ACC112 (cell line): ENCODE results near the gene ANKRD65.
A peak's percentile ranks its signal among the peaks of the same experiment; 100 is the strongest.

Experiments
- H2AFZ ChIP-seq: fragments of 200-600 bp; sonication (generic); one replicate; pipeline ENCODE4 v1.6.0; 2017; ENCODE audit warnings: antibody characterized with exemption, low read length; ENCODE audit not compliant: unreplicated experiment
- H3K27ac ChIP-seq: fragments of 200-600 bp; sonication (generic); 2 replicates; pipeline ENCODE4 v1.5.1; 2014; ENCODE audit warnings: low read depth, mild to moderate bottlenecking, antibody characterized with exemption, low read length, moderate library complexity
- H3K27me3 ChIP-seq: fragments of 200-600 bp; sonication (generic); 2 replicates; pipeline ENCODE4 v1.6.1; 2014; ENCODE audit warnings: mild to moderate bottlenecking, antibody characterized with exemption, low read length, moderate library complexity, mixed read lengths; ENCODE audit not compliant: insufficient read depth
- H3K36me3 ChIP-seq: fragments of 200-600 bp; sonication (generic); 2 replicates; pipeline ENCODE4 v1.6.1; 2016; ENCODE audit warnings: mild to moderate bottlenecking, antibody characterized with exemption, low read length, moderate library complexity, mixed read lengths; ENCODE audit not compliant: insufficient read depth
- H3K4me1 ChIP-seq: fragments of 200-600 bp; sonication (generic); one replicate; pipeline ENCODE4 v1.6.1; 2016; ENCODE audit warnings: low read length, mixed read lengths; ENCODE audit not compliant: insufficient read depth, unreplicated experiment, control insufficient read depth
- H3K4me3 ChIP-seq: fragments of 200-600 bp; sonication (generic); 2 replicates; pipeline ENCODE4 v1.5.1; 2014; ENCODE audit warnings: mild to moderate bottlenecking, low read depth, low read length
- H3K79me2 ChIP-seq: fragments of 200-600 bp; sonication (generic); one replicate; pipeline ENCODE4 v1.6.0; 2016; ENCODE audit warnings: low read length; ENCODE audit not compliant: control insufficient read depth, unreplicated experiment, insufficient read depth

The ANKRD65 gene

DNA sequence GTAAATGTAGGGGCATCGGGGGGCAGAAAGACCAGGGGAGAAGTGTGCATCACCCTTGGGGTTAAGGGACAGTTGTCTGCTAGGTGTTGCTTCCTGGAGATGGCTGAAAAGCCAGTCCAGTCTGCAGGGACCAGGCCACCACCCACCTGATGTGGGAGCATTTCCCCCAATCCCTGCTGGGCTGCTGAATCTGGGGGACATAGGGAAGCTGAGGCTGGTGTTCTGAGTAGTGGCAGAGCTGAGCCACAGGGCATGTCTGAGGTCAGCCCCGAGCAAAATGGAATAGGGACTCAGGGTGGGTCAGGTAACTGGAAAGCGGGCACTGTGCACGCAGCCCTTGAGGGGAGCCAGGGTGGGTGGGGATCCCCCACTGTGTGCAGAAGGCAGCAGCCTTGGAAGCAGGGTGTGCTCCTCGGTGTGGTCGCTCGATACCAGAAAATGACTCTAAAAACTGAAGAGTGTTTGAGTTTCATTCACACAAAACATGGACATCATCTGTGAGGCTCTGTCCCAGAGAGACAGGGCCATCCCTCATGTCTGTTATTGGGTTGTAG is 19.5 kb downstream of the ANKRD65 start:
- Histone ChIP-seq H3K4me1 (peaks cover 29% of the 10 kb centered on the region), H3K36me3 (peaks cover 32% of the 10 kb centered on the region), H2AFZ (no peak overlapping the region), H3K4me3 (no peak overlapping the region; the same call in 1 of the 2 replicates), H3K27me3 (no peaks in the 10 kb centered on the region), H3K79me2 (peaks cover 68% of the 10 kb centered on the region), H3K27ac (no peak overlapping the region)

GRCh38 chr1:1400576-1401456 is 20.3 kb downstream of the ANKRD65 start:
- H3K4me3 ChIP-seq = peak overlapping the region; percentile 89
- 0 out of 2 replicates have a peak overlapping the region, but pooled peaks have one; percentile 46 for H3K27ac ChIP-seq
- H3K27me3 ChIP-seq = no peaks in the 10 kb centered on the region
- H3K36me3 ChIP-seq = peaks cover 32% of the 10 kb centered on the region
- H3K79me2 ChIP-seq = peaks cover 61% of the 10 kb centered on the region
- peaks cover 25% of the 10 kb centered on the region for H3K4me1 ChIP-seq
- no peak overlapping the region for H2AFZ ChIP-seq

DNA sequence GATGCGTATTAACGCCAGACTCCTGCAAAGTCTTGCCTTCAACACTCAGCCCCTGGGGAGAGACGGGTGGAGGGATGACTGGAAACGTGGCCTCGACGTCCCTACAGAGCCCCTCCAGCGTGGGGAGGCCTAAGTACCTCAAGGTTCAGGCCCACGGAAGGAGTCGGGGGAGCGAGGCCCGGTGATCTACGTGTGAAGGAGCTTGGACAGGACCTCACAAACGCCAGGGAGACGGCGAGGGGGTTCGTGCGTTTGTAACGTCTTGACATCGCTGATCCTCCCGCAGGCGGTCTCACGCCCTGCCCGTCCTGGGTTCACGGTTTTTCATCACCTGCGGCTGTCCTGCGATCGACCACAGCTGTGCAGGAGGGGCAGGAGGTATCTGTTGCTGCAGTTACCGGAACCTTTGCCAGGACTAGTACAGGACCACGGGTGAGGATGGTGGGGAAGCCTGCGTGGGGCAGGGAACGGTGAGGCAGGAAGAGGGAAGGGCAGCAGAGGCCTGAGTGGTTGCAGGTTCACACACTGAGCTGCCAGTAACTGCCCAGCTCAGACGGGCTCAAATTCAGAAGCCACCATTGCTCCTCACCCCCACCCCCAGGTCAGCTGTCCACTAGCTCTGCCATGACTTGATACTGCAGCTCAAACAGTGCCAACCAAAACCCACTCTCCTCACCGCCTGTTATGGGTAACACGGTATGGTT is 21.1 kb downstream of the ANKRD65 start:
- Histone ChIP-seq H3K79me2 (peaks cover 61% of the 10 kb centered on the region), H3K27ac (peak overlapping the region; percentile 46; the same call in 1 of the 2 replicates), H3K4me1 (peaks cover 21% of the 10 kb centered on the region), H3K36me3 (peaks cover 30% of the 10 kb centered on the region), H3K27me3 (no peaks in the 10 kb centered on the region), H3K4me3 (peak overlapping the region; percentile 89), H2AFZ (no peak overlapping the region)

DNA sequence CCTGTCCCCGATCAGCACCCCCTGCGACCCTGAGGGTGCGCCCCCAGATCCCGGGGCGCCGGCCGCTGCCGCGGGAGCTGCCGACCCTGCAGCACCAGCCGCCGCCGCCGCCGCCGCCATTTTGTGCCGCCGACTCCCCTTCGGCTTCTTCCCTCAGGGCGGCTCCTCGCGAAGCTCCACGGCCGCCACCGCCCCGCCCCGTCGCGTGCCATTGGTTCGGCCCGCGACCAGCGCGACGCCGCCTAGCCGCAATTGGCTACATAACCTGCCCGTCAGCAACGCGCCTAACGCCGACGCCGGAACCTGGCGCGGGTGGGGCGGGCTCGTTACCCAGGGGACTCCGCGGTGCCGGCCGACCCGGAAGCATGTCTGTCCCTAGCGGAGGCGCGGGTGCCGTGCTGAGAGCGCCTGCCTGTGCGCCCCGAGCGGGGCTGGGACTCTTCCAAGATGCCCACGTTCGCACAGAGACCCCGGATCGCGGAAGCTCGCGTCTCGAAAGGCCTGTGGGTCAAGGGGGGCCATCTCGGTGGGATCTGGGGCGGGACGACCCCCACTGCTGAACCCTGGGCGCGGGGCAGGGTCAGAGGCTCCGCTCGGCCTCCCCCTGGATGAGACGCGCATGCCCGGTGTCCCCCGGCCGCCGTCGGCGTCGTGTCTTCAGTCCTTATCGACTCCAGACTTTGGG is 21.7 kb downstream of the ANKRD65 start, which contains the start of gene CCNL2:
Gene CCNL2, minus strand, starts transcription at position 149 of the 685 bp plus-strand sequence. Its CDS starts 29 bp downstream, at position 120.
- peaks cover 21% of the 10 kb centered on the region for H3K4me1 ChIP-seq
- peak within 1 kb of the TSS; percentile 59 for H3K27ac ChIP-seq
- H2AFZ ChIP-seq = peak within 1 kb of the TSS; percentile 67
- H3K79me2 ChIP-seq = peaks cover 61% of the 10 kb centered on the region
- peaks cover 31% of the 10 kb centered on the region for H3K36me3 ChIP-seq
- H3K27me3 ChIP-seq = no peaks in the 10 kb centered on the region
- H3K4me3 ChIP-seq = peak within 1 kb of the TSS; percentile 89

GRCh38 chr1:1398677-1399186 is 22.3 kb downstream of the ANKRD65 start:
- Histone ChIP-seq H3K79me2 (peaks cover 65% of the 10 kb centered on the region), H3K36me3 (peaks cover 35% of the 10 kb centered on the region), H3K4me3 (peak overlapping the region; percentile 89), H3K27ac (peak overlapping the region; percentile 59), H3K4me1 (peaks cover 21% of the 10 kb centered on the region), H3K27me3 (no peaks in the 10 kb centered on the region), H2AFZ (peak overlapping the region; percentile 67)

DNA sequence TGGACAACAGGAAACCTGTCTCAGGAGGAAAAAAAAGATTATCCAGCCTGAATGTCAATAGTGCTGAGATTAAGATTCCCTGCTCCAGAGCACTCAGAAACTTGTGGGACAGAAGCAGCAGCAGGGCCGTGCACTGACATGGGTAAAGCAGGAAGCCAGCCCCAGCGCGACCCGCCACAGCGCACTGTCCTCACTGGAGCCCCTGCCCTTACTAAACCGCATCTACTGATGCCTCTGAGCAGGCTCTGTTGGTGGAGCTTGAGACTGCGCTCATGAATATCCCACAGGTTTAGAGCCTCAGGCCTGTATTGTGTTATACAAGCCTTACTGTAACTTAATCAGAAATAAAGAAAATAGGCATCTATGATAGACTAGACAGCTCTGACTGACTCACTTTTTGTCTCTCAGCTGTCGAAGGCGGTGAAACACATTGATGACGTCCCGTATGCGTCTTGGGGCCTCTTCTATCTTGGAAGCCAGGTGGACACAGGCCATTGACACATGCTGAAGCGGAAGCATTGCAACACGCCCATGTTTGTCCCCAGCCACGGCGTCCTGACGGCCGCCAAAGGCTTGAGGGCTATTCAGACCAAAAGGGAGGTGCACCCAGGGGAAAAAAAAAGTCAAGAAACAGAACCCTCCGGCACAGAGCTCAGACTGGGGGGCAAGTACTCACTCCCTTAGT is 23.1 kb downstream of the ANKRD65 start:
- H3K79me2 ChIP-seq = peaks cover 72% of the 10 kb centered on the region
- H3K36me3 ChIP-seq = peaks cover 35% of the 10 kb centered on the region
- H2AFZ ChIP-seq = no peak overlapping the region
- H3K4me3 ChIP-seq = peak overlapping the region; percentile 89
- H3K4me1 ChIP-seq = peaks cover 21% of the 10 kb centered on the region
- H3K27me3 ChIP-seq = no peaks in the 10 kb centered on the region
- peak overlapping the region; percentile 59 for H3K27ac ChIP-seq

DNA sequence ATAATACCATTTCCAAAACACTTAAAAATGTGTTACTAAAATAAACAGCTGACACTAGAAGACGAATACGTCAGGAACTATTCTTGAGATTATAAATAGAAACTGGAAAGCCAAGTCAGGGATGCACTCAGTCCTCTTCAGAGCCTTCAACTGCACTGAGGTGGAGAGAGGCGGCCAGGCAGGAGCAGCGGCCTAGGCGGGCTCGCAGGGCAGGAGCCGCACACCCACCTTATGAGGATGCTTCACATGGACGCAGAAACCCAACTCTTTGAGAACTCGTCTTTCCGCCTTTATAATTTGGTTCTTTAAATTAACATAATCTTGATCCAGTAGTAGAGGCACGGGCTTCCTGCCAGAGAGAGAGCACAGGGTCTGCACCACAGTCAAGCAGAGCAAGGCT is 25.9 kb downstream of the ANKRD65 start:
- peaks cover 11% of the 10 kb centered on the region for H3K4me1 ChIP-seq
- H3K36me3 ChIP-seq = peaks cover 42% of the 10 kb centered on the region
- no peaks in the 10 kb centered on the region for H3K27me3 ChIP-seq
- no peak overlapping the region for H3K4me3 ChIP-seq
- peaks cover 67% of the 10 kb centered on the region for H3K79me2 ChIP-seq
- no peak overlapping the region for H3K27ac ChIP-seq
- no peak overlapping the region for H2AFZ ChIP-seq

DNA sequence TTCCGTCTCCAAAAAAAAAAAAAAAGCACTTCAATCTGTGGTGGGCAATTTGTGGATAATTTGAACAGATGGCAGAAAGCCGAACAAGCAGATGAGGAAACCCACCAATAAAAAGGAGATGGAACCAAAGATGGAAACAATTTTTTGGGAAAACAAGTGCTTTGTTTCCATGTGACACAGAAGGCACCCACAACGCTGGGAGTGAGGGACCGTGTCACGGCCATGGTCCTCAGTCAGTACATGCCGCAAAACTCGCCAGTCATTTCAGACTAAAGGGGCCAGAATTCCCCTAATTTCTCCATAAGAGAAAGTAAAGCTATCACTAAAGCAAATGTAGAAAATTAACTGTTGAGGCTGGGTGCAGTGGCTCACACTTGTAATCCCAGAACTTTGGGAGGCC is 27.0 kb downstream of the ANKRD65 start:
- Histone ChIP-seq H3K27me3 (no peaks in the 10 kb centered on the region), H3K4me1 (peaks cover 10% of the 10 kb centered on the region), H3K27ac (no peak overlapping the region), H2AFZ (no peak overlapping the region), H3K36me3 (peaks cover 52% of the 10 kb centered on the region), H3K79me2 (peaks cover 59% of the 10 kb centered on the region), H3K4me3 (no peak overlapping the region)

DNA sequence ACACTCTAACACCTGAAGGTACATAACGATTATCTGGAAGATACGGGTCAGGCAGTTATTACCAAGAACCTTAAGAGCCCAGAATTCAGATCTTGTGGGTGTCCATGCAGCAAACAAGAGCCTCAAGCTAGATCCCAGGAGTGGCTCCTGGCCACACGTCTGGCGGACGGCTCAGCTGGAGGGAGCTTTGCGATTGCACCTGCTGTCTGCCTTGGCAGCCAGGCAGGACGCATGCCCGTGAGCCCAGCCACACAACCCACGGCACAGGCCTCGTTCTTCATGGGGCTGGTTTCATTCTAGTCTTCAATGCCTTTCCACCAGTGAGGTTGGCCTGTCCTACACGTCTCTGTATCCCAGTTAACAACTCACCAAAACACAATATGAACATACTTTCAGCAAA is 27.6 kb downstream of the ANKRD65 start:
- H3K36me3 ChIP-seq = peaks cover 52% of the 10 kb centered on the region
- peaks cover 52% of the 10 kb centered on the region for H3K79me2 ChIP-seq
- no peak overlapping the region for H3K27ac ChIP-seq
- no peak overlapping the region for H3K4me3 ChIP-seq
- no peaks in the 10 kb centered on the region for H3K27me3 ChIP-seq
- H2AFZ ChIP-seq = no peak overlapping the region
- peaks cover 10% of the 10 kb centered on the region for H3K4me1 ChIP-seq
